Measurements from ENCODE around the gene METTL3.

Gene METTL3

DNA sequence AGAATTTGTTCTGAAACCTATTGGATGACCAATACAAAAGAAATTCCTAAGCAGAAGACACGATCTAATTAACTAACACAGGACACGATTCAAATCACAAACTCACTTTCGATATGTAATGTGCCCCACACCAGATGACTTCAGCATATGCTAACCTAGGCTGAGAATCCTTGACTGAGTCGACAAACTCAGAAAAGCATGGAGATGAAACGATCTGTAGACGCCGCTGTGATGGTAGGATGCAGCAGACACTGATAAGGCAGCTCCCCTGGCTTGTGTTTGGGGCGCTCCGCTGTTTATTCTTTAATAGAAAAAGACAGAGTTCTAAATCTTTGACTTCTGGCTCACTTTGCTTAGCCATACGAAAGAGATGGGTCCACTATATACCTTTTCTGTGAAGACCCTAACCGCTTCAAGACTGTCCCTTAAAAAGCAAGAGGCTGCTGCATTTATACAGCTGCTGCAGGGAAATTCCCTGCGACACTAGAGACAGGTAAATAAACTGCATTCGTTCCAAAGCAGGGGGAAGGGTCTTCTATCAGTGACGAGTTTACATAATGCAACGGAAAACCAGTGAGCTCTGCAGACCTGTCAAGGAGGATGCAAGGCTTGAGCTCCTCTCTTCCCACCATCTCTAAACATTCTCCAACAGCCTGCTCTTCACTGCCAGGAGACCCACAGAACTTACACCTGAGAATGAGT is 56.1 kb downstream of the METTL3 start:
- TF ChIP-seq, protein P1, sequence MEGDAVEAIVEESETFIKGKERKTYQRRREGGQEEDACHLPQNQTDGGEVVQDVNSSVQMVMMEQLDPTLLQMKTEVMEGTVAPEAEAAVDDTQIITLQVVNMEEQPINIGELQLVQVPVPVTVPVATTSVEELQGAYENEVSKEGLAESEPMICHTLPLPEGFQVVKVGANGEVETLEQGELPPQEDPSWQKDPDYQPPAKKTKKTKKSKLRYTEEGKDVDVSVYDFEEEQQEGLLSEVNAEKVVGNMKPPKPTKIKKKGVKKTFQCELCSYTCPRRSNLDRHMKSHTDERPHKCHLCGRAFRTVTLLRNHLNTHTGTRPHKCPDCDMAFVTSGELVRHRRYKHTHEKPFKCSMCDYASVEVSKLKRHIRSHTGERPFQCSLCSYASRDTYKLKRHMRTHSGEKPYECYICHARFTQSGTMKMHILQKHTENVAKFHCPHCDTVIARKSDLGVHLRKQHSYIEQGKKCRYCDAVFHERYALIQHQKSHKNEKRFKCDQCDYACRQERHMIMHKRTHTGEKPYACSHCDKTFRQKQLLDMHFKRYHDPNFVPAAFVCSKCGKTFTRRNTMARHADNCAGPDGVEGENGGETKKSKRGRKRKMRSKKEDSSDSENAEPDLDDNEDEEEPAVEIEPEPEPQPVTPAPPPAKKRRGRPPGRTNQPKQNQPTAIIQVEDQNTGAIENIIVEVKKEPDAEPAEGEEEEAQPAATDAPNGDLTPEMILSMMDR (IDR thresholded peaks at IDR 0.05; ENCODE audit: insufficient read depth, low read depth, low read length, missing control alignments): no peak
- peak; percentile 21 for DNase-seq (ENCODE audit: low read depth)
- peak overlapping the region; percentile 90 for H3K4me3 ChIP-seq (ENCODE audit: low read depth, low read length)

- DNase-seq (ENCODE audit: low read depth): no peak
- TF ChIP-seq, protein P1 (IDR thresholded peaks at IDR 0.05; ENCODE audit: insufficient read depth, low read depth, low read length, missing control alignments): no peak
- peak overlapping the region; percentile 20 for H3K4me3 ChIP-seq (ENCODE audit: low read depth, low read length)
Observed at GRCh38 chr14:21449899-21450216, 61.3 kb downstream of the METTL3 start.
